GM11168 (cell line): Measurements from ENCODE around the gene PDE3B.
"Not testable (repeated sequence)": the region's sequence is repeated elsewhere in the genome, so short reads cannot be mapped to it uniquely, and the experiment has no call there.

ENCODE experiments used
- in situ Hi-C: fragments of 300-500 bp; cut with MboI; formaldehyde crosslinking; loops from one replicate; pipeline ENCODE4 v1.12.0; 2022; ENCODE audit warnings: low sequenced_read_pairs; ENCODE audit not compliant: unreplicated experiment

The PDE3B gene

GRCh38 chr11:14638561-14638960 lies 5.0 kb upstream of the PDE3B start:
- in situ Hi-C loops, result no loop called here

GRCh38 chr11:14641801-14642200 lies 1.8 kb upstream of the PDE3B start:
- in situ Hi-C loops, result no loop called here

GRCh38 chr11:14642453-14642852 lies 1.2 kb upstream of the PDE3B start:
- in situ Hi-C loops, result no loop called here

- in situ Hi-C loops, result no loop called here
These were observed 519 bp upstream of the PDE3B start for GRCh38 chr11:14642873-14643696.

GRCh38 chr11:14644226-14645014 lies 816 bp downstream of the PDE3B start:
- in situ Hi-C loops, result no loop called here

- in situ Hi-C loops, result no loop called here
These were observed 1.7 kb downstream of the PDE3B start for GRCh38 chr11:14645015-14645912.

GRCh38 chr11:14645985-14646900 lies 2.6 kb downstream of the PDE3B start:
- in situ Hi-C loops, result no loop called here

GRCh38 chr11:14650064-14650463 lies 6.5 kb downstream of the PDE3B start:
- in situ Hi-C loops, result no loop called here

- in situ Hi-C loops, result no loop called here
These were observed 9.5 kb downstream of the PDE3B start for GRCh38 chr11:14653090-14653489.

GRCh38 chr11:14655435-14655834 lies 11.8 kb downstream of the PDE3B start:
- in situ Hi-C loops, result no loop called here

GRCh38 chr11:14656536-14657457 lies 13.2 kb downstream of the PDE3B start:
- in situ Hi-C loops, result no loop called here

GRCh38 chr11:14657841-14658240 lies 14.2 kb downstream of the PDE3B start:
- in situ Hi-C loops, result no loop called here

- in situ Hi-C loops, result not testable (repeated sequence)
These were observed 21.3 kb downstream of the PDE3B start for GRCh38 chr11:14664926-14665325.

GRCh38 chr11:14667329-14667728 lies 23.7 kb downstream of the PDE3B start:
- in situ Hi-C loops, result not testable (repeated sequence)

- in situ Hi-C loops, result no loop called here
These were observed 25.2 kb downstream of the PDE3B start for GRCh38 chr11:14668731-14669301.

GRCh38 chr11:14669499-14669898 lies 25.9 kb downstream of the PDE3B start:
- in situ Hi-C loops, result no loop called here

GRCh38 chr11:14669958-14670357 lies 26.4 kb downstream of the PDE3B start:
- in situ Hi-C loops, result no loop called here

GRCh38 chr11:14672635-14673034 lies 29.0 kb downstream of the PDE3B start:
- in situ Hi-C loops, result no loop called here
